Subcutaneous abdominal adipose tissue (tissue), 5 donors: ENCODE data around the gene FBXL14.
"Not testable (repeated sequence)": the region's sequence is repeated elsewhere in the genome, so short reads cannot be mapped to it uniquely, and the experiment has no call there.

Source experiments
- H3K27ac ChIP-seq: one replicate; pipeline ENCODE4 v1.7.0; 2013; ENCODE audit warnings: low read depth, mild to moderate bottlenecking, inconsistent platforms, low read length, moderate library complexity
- H3K27me3 ChIP-seq, 5 donors: one replicate each; pipeline ENCODE4 v1.7.0; 2013; ENCODE audit warnings: low read length in 5 of 5, inconsistent platforms in 1 of 5; ENCODE audit not compliant: control insufficient read depth in 5 of 5, insufficient read depth in 4 of 5
- H3K36me3 ChIP-seq, 5 donors: one replicate each; pipeline ENCODE4 v1.7.0; 2013; ENCODE audit warnings: low read length in 5 of 5; ENCODE audit not compliant: control insufficient read depth in 5 of 5, insufficient read depth in 5 of 5
- H3K4me1 ChIP-seq, 5 donors: one replicate each; pipeline ENCODE4 v1.7.0; 2013; ENCODE audit warnings: low read length in 5 of 5, mild to moderate bottlenecking in 3 of 5, moderate library complexity in 1 of 5; ENCODE audit not compliant: control insufficient read depth in 5 of 5, insufficient read depth in 5 of 5
- H3K4me3 ChIP-seq, 5 donors: one replicate each; pipeline ENCODE4 v1.7.0; 2013; ENCODE audit warnings: low read length in 5 of 5, low read depth in 1 of 5
- H3K9ac ChIP-seq, 5 donors: one replicate each; pipeline ENCODE4 v1.7.0; 2013; ENCODE audit warnings: low read length in 5 of 5, mild to moderate bottlenecking in 4 of 5, moderate library complexity in 3 of 5
- H3K9me3 ChIP-seq, 5 donors: one replicate each; pipeline ENCODE4 v1.7.0; 2013; ENCODE audit warnings: low read length in 5 of 5; ENCODE audit not compliant: control insufficient read depth in 5 of 5
- donor health status: healthy.
- donor health status: healthy.
- donor health status: healthy.
- donor health status: healthy.
- donor health status: healthy.

The FBXL14 gene

DNA sequence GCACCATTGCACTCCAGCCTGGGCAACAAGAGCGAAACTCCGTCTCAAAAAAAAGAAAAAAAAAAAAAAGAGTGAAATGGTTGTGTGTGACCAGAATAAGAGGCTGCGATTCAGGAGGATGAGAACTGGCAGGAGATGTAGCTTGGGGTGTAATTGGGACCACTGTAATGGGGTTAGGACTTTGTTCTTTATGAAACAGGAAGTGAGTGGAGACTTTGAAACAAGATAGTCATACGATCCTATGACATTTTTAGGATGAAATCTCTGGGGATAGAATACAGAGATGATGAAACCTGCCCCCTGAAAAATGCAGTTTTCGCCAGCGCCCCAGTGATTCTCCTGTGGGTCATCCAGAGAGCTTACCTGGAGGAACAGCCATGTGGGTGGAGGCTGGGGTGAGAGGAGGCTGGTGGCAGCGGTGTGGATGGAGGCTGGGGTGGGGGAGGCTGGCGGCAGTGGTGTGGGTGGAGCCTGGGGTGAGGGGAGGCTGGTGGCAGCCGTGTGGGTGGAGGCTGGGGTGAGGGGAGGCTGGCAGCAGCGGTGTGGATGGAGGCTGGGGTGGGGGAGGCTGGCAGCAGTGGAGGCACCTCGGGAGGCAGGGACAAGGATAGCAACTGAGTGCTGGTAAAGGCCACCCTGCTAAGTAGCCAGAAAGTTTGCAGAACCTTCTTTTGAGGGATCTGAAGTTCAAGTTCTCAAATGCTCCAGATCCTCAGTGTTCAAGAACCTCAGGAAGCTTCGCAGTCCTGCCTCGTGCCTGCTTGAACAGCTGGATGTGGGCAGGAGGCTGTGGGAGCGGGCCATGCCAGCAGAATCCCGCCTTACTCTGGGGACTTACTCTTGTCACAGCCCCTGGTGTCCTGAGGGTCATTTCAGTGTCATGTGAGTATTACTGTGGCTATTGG lies 20.2 kb downstream of the FBXL14 start:
- Histone ChIP-seq H3K4me3 (no peak overlapping the region), H3K9ac (no peak overlapping the region), H3K36me3 (peaks cover 0 to 3% (median 0%) of the 10 kb centered on the region in 5 donors), H3K9me3 (no peaks in the 10 kb centered on the region), H3K4me1 (peaks cover 10 to 24% (median 21%) of the 10 kb centered on the region in 5 donors), H3K27me3 (peaks cover 0 to 5% (median 0%) of the 10 kb centered on the region in 5 donors), H3K27ac (no peak overlapping the region)

DNA sequence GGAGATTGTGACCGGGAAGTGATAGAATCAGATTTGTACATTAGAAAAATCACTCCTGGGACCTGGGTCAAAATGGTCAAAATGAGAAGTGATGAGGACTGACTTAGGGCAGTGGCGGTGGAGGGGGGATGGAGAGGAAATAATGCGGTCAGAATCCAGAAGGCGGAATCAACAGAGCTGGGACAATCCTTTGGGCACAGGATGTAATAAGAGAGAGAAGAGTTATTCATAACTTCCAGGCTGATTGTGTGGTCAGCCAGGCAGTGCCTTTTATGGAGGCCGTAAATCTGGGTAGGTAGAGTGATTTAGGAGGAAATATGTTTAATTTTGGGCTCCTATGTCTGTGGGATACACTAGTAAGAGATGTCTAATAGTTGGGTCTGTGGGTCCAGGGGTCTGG lies 21.6 kb downstream of the FBXL14 start:
- no peak overlapping the region for H3K27ac ChIP-seq
- H3K4me3 ChIP-seq, result no peak overlapping the region
- H3K27me3 ChIP-seq, result peaks cover 0 to 5% (median 0%) of the 10 kb centered on the region in 5 donors
- H3K36me3 ChIP-seq, result peaks cover 0 to 3% (median 0%) of the 10 kb centered on the region in 5 donors
- H3K9ac ChIP-seq, result no peak overlapping the region
- H3K4me1 ChIP-seq, result peaks cover 10 to 24% (median 21%) of the 10 kb centered on the region in 5 donors
- H3K9me3 ChIP-seq, result no peaks in the 10 kb centered on the region

DNA sequence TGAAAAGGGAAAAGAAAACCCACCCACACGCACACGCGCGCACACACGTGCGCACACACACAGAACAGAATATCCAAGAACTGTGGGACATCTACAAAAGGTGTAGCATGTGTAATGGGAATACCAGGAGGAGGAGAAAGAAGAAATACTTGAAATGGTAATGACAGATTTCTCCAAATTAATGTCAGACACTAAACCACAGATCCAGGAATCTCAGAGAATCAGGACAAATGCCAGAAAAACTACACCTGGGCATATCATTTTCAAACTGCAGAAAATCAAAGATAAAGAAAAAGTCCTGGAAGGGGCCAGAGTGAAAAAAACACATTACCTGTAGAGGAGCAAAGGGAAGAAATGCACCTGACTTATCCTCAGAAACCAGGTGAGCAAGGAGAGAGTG lies 26.5 kb downstream of the FBXL14 start:
- Histone ChIP-seq H3K9ac (no peak overlapping the region), H3K4me3 (no peak overlapping the region), H3K36me3 (peaks cover 2 to 8% (median 2%) of the 10 kb centered on the region in 5 donors)

DNA sequence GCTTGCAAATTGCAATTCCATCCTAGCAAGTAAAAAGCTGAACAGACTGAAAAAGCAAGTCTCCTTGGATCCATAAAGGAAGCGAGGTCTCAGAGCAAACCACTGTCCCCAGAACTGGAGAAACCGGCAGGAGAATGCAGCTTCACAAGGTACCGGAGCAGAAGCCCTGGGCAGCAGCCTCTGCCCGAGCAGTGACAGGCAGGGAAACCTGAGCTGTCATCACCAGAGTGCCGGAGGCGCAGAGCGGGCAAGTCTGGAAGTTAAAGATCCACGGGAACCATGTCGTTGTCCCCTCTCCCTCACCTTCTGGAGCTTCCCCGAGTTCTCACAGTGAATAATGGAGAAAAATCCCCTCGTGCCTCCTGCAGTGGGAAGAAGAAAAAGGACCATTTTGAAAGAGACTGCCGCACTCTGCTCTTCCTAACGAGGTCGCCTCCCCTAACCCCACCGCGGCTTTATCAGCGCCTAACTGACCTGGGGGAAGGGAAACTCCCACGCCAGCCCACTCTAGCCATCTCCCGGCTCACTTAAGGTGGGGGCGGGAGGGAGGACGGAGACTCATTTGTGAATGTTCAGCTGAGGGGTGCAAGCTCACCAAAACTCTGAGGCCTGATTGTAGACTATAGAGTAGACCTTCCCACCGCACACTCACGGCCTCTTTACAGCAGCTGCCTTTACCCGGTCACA lies 27.8 kb downstream of the FBXL14 start:
- H3K4me1 ChIP-seq, result no peaks in the 10 kb centered on the region
- peaks cover 2 to 10% (median 2%) of the 10 kb centered on the region in 5 donors for H3K36me3 ChIP-seq
- H3K27ac ChIP-seq, result no peak overlapping the region
- peaks cover 0 to 5% (median 0%) of the 10 kb centered on the region in 5 donors for H3K27me3 ChIP-seq
- no peak overlapping the region for H3K4me3 ChIP-seq
- no peaks in the 10 kb centered on the region for H3K9me3 ChIP-seq
- H3K9ac ChIP-seq, result no peak overlapping the region

More for the DNA sequence above, 26.5 kb downstream of the FBXL14 start:
- H3K4me1 ChIP-seq, result peaks cover 0 to 2% (median 0%) of the 10 kb centered on the region in 5 donors
- no peak overlapping the region for H3K27ac ChIP-seq
- H3K27me3 ChIP-seq, result peaks cover 0 to 5% (median 0%) of the 10 kb centered on the region in 5 donors
- H3K9me3 ChIP-seq, result no peaks in the 10 kb centered on the region

DNA sequence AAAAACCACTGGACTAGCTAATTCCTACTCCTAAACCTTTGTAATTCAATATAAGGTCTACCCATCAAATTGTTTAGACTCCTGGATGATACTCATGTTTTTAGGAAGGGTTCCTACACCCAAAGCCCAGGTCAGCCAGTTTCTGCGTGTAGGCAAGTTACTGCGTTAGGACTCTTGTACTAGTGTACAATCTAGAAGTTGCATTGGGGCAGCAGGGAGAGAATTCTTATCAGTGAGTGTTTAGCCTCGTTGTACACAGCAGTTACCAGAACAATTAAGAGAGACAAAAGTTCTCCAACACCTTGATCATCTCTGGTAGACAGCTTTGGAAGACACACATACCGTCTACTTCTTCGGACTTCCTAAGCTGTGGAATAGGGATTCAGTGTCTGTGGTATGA lies 29.2 kb downstream of the FBXL14 start:
- H3K4me1 ChIP-seq, result no peaks in the 10 kb centered on the region
- H3K9ac ChIP-seq, result no peak overlapping the region
- H3K4me3 ChIP-seq, result no peak overlapping the region
- no peaks in the 10 kb centered on the region for H3K9me3 ChIP-seq
- peaks cover 0 to 1% (median 0%) of the 10 kb centered on the region in 5 donors for H3K27me3 ChIP-seq
- H3K36me3 ChIP-seq, result peaks cover 2 to 7% (median 2%) of the 10 kb centered on the region in 5 donors
- no peak overlapping the region for H3K27ac ChIP-seq

DNA sequence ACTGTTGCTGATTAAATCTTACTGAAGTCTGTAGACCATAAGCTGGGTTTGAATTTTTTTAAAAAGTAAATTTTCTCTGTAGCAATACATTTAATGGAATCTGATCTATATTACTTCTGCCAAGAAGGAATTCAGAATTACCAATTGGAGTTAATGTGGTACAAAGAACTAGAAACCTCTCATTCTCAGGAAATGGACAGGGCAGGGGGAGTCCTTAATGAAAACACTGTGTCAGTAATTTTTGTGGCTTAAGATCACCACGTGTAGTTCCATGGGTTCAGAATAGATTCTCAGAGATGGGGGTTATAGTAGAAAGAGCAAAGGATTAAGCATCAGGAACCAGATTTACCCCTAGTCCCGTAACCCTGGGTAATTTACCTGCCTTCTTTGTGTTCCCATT lies 30.3 kb downstream of the FBXL14 start:
- Histone ChIP-seq H3K27me3 (no peaks in the 10 kb centered on the region), H3K27ac (no peak overlapping the region), H3K9me3 (no peaks in the 10 kb centered on the region), H3K9ac (no peak overlapping the region), H3K4me1 (no peaks in the 10 kb centered on the region), H3K36me3 (peaks cover 2 to 6% (median 2%) of the 10 kb centered on the region in 5 donors), H3K4me3 (no peak overlapping the region)

DNA sequence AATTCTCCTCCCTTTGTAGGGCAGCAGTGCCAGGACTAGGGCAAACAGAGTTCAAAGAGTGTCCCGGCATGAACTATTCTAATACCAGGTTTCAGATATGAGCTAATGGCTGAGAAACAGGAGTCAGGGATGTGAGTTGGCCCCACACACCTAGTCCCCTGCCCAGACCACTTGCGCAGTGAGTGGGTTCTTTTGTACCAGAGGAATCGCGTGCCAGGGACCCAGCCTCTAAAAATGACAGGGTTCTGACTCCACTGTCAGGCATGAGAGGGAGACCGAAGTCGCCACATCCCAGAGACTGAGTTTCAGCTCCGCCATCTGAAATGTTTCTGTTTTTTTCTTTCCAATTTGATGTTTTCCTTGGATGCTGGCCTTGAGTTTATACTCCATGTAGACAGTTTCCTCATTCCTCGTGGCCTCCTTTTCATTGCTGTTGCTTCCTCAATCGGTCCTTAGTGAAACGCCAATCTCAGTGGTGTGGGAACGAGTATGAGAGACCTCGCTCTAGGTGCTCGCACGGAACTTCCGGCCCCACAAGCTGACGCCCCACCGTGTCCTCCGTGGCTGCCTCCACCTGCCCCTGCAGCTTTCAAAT lies 31.5 kb downstream of the FBXL14 start:
- Histone ChIP-seq H3K4me3 (no peak overlapping the region), H3K27ac (no peak overlapping the region), H3K9ac (no peak overlapping the region), H3K4me1 (no peaks in the 10 kb centered on the region), H3K9me3 (no peaks in the 10 kb centered on the region), H3K36me3 (peaks cover 2 to 6% (median 2%) of the 10 kb centered on the region in 5 donors), H3K27me3 (no peaks in the 10 kb centered on the region)

DNA sequence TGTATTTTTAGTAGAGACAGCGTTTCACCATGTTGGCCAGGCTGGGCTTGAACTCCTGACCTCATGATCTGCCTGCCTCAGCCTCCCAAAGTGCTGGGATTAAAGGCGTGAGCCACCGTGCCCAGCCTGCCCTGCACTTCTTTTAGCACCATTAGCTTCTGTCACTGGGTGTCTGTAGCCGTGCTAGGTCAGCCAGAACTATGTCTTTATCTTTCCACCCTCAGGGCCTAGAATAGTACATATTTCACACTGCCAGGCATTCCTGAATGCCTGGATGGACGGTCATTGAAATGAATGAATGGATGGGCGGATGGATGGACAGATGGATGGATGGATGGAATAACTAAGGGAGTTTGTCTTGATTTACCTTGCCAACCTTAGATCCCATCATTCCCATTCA lies 33.7 kb downstream of the FBXL14 start:
- Histone ChIP-seq H3K4me3 (no peak overlapping the region), H3K36me3 (peaks cover 0 to 4% (median 2%) of the 10 kb centered on the region in 5 donors), H3K27me3 (no peaks in the 10 kb centered on the region), H3K27ac (no peak overlapping the region), H3K9ac (no peak overlapping the region), H3K4me1 (no peaks in the 10 kb centered on the region), H3K9me3 (no peaks in the 10 kb centered on the region)

DNA sequence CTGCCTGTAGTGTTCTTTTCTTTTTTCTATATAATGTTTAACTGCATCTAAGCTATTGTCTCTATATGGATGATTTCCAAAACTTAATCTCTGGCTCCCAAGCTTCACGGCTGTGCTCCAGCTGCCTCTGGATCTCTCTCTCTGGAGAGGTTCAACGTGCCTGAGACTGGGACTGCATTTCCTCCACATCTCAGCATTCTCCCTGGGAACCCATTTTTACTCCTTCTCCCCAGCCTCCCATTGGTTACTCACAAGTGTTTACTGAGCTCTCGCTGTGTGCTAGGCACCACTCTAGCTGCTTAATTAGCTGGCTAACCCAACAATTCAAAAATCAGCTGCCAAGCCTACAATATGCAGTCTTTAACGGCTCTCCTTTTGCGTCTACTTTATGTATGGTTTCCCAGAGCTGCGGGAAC lies 34.7 kb downstream of the FBXL14 start:
- Histone ChIP-seq H3K36me3 (peaks cover 0 to 4% (median 0%) of the 10 kb centered on the region in 5 donors), H3K27me3 (no peaks in the 10 kb centered on the region), H3K4me3 (no peak overlapping the region), H3K27ac (no peak overlapping the region), H3K4me1 (no peaks in the 10 kb centered on the region), H3K9me3 (no peaks in the 10 kb centered on the region), H3K9ac (no peak overlapping the region)

DNA sequence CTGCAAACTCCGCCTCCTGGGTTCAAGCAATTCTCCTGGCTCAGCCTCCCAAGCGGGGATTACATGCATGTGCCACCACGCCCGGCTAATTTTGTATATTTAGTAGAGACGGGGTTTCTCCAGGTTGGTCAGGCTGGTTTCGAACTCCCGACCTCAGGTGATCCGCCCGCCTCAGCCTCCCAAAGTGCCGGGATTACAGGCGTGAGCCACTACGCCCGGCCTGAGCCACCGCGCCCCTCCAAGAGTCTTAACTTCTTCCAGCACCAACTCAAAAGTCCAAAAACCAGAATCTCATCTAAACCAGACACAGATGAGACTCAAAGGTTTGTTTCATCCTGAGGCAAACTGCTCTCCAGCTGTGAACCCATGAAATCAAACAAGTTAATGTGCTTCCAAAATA lies 36.3 kb downstream of the FBXL14 start:
- H3K27ac ChIP-seq, H3K27me3 ChIP-seq, H3K4me1 ChIP-seq, H3K9me3 ChIP-seq, H3K9ac ChIP-seq, H3K36me3 ChIP-seq, H3K4me3 ChIP-seq: not testable (repeated sequence)
